ENCODE results near the gene TFIP11. TPM values are rescaled to one million over a fixed set of nuclear protein-coding genes. Genes with fewer than 3 reads are reported as not detected.

Gene TFIP11
- total and polyA plus RNA-seq, 2 donors (not counting 1 experiment from before 2014, with no cell fraction given): 33.5 to 82.8 TPM

DNA sequence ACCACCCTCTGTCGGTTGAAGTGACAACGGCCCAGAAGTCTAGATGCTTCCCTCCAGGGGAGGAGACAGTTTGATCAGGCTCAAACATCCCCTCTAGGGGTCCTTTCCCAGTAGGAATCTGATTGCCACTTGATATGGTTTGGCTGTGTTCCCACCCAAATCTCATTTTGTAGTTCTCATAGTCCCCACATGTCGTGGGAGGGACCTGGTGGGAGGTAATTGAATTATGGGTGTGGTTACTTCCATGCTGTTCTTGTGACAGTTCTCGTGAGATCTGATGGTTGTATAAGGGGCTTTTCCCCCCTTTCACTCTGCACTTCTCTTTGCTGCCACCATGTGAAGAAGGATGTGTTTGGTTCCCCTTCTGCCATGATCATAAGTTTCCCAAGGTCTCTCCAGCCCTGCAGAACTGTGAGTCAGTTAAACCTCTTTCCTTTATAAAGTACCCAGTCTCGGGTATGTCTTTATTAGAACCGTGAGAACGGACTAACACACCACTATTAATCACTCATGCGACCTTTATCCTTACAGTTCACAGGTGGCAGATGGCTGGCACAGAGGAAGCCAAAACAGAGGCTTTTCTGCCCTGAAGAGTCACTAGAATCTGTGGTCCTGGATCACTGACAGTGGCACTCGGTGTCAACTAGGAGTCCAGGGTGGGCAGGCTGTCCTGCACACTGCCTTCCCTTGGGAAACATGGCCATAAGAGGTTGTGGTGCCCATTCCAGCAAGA lies 61.7 kb downstream of the TFIP11 start:
- no peak for ATAC-seq (ENCODE audit: low read depth)
- Histone ChIP-seq H3K4me1 (ENCODE audit: control insufficient read depth in 2 of 2, insufficient read depth in 2 of 2, low read length in 2 of 2) (no peaks in the 10 kb centered on the region), H2AFZ (ENCODE audit: insufficient read depth, low read depth, low read length, poor library complexity, severe bottlenecking) (no peak overlapping the region), H3K79me2 (ENCODE audit: control insufficient read depth, insufficient read depth, low read length) (no peaks in the 10 kb centered on the region), H4K20me1 (ENCODE audit: control insufficient read depth, insufficient read depth, low read length, poor library complexity, severe bottlenecking) (no peaks in the 10 kb centered on the region), H3K27ac (ENCODE audit: low read length in 2 of 2) (no peak overlapping the region), H3K9me3 (ENCODE audit: control extremely low read depth in 1 of 3, control insufficient read depth in 2 of 3, insufficient read depth in 1 of 3, low read length in 2 of 3) (no peaks in the 10 kb centered on the region), H3K36me3 (replicated peaks in 1 of 2; ENCODE audit: control extremely low read depth in 1 of 2, control insufficient read depth in 1 of 2, extremely low read depth in 1 of 2, insufficient read depth in 2 of 2, low read length in 1 of 2) (peaks cover 4 to 38% of the 10 kb centered on the region in 2 experiments), H3K4me2 (replicated peaks; ENCODE audit: low read depth, low read length, poor library complexity, severe bottlenecking) (no peak overlapping the region), H3K4me3 (ENCODE audit: control extremely low read depth in 1 of 5, extremely low read depth in 1 of 5, insufficient read depth in 1 of 5, low read depth in 2 of 5, low read length in 4 of 5) (no peak overlapping the region), H3K9ac (ENCODE audit: low read length) (no peak overlapping the region), H3K27me3 (replicated peaks in 1 of 4; ENCODE audit: control extremely low read depth in 1 of 4, control insufficient read depth in 3 of 4, insufficient read depth in 4 of 4, low read length in 3 of 4) (no peaks in the 10 kb centered on the region)
- H3K4me1 Mint-ChIP-seq: no peaks in the 10 kb centered on the region
- no peak for DNase-seq
- 91% methylated on average over 5 of the region's 9 CpGs for WGBS (ENCODE audit: insufficient coverage)
- H3K27ac Mint-ChIP-seq: no peak overlapping the region
- TF ChIP-seq CTCF (IDR thresholded peaks at IDR 0.05) (no peak), EZH2 (IDR thresholded peaks at IDR 0.05; ENCODE audit: borderline replicate concordance, insufficient read depth, low read depth, low read length, poor library complexity, severe bottlenecking) (no peak)
- no peaks in the 10 kb centered on the region for H3K9me3 Mint-ChIP-seq (ENCODE audit: insufficient read depth)
- no peak overlapping the region for H3K4me3 Mint-ChIP-seq
- CTCF ChIA-PET: no interaction called here
- H3K27me3 Mint-ChIP-seq: no peaks in the 10 kb centered on the region
- POLR2A ChIA-PET: no interaction called here
- intact Hi-C loops (cut with micrococcal nuclease): no loop called here

GRCh38 chr22:26448941-26449340 lies 63.3 kb downstream of the TFIP11 start:
- H3K9ac ChIP-seq (ENCODE audit: low read length): no peak overlapping the region
- no peaks in the 10 kb centered on the region for H3K79me2 ChIP-seq (ENCODE audit: control insufficient read depth, insufficient read depth, low read length)
- TF ChIP-seq CTCF (IDR thresholded peaks at IDR 0.05) (no peak), EZH2 (IDR thresholded peaks at IDR 0.05; ENCODE audit: borderline replicate concordance, insufficient read depth, low read depth, low read length, poor library complexity, severe bottlenecking) (no peak)
- intact Hi-C loops (cut with micrococcal nuclease): no loop called here
- no peak overlapping the region for H3K27ac ChIP-seq (ENCODE audit: low read length in 2 of 2)
- no peak overlapping the region for H3K4me3 ChIP-seq (ENCODE audit: control extremely low read depth in 1 of 5, extremely low read depth in 1 of 5, insufficient read depth in 1 of 5, low read depth in 2 of 5, low read length in 4 of 5)
- peaks cover 4 to 37% of the 10 kb centered on the region in 2 experiments for H3K36me3 ChIP-seq (replicated peaks in 1 of 2; ENCODE audit: control extremely low read depth in 1 of 2, control insufficient read depth in 1 of 2, extremely low read depth in 1 of 2, insufficient read depth in 2 of 2, low read length in 1 of 2)
- no peak overlapping the region for H2AFZ ChIP-seq (ENCODE audit: insufficient read depth, low read depth, low read length, poor library complexity, severe bottlenecking)
- 90% methylated on average over 2 of the region's 6 CpGs for WGBS (ENCODE audit: insufficient coverage)
- no peak overlapping the region for H3K27ac Mint-ChIP-seq
- H4K20me1 ChIP-seq (ENCODE audit: control insufficient read depth, insufficient read depth, low read length, poor library complexity, severe bottlenecking): no peaks in the 10 kb centered on the region
- H3K4me1 ChIP-seq (ENCODE audit: control insufficient read depth in 2 of 2, insufficient read depth in 2 of 2, low read length in 2 of 2): no peaks in the 10 kb centered on the region
- no peak overlapping the region for H3K4me2 ChIP-seq (replicated peaks; ENCODE audit: low read depth, low read length, poor library complexity, severe bottlenecking)
- CTCF ChIA-PET: interaction anchor here (0.6 to 1.0 kb wide), 3 partner anchors 12 to 883 kb away, joined by 3 to 4 read pairs (median 3); no protein-coding TSS in a partner anchor
- POLR2A ChIA-PET: interaction anchor here (1.0 kb wide), 2 partner anchors 12 to 21 kb away, joined by 3 to 5 read pairs; no protein-coding TSS in a partner anchor
- ATAC-seq (ENCODE audit: low read depth): no peak
- H3K4me3 Mint-ChIP-seq: no peak overlapping the region
- DNase-seq: no peak
- no peaks in the 10 kb centered on the region for H3K27me3 ChIP-seq (replicated peaks in 1 of 4; ENCODE audit: control extremely low read depth in 1 of 4, control insufficient read depth in 3 of 4, insufficient read depth in 4 of 4, low read length in 3 of 4)
- no peaks in the 10 kb centered on the region for H3K9me3 ChIP-seq (ENCODE audit: control extremely low read depth in 1 of 3, control insufficient read depth in 2 of 3, insufficient read depth in 1 of 3, low read length in 2 of 3)
- H3K27me3 Mint-ChIP-seq: no peaks in the 10 kb centered on the region
- H3K4me1 Mint-ChIP-seq: no peaks in the 10 kb centered on the region
- H3K9me3 Mint-ChIP-seq (ENCODE audit: insufficient read depth): no peaks in the 10 kb centered on the region

All from B cell (primary cell).